GM19023 (cell line): ENCODE results near the gene PKNOX2.

Source experiments
- ATAC-seq: cut with Tn5 transposase; IDR thresholded peaks from one replicate; pipeline ENCODE4 v1.9.1; 2021; ENCODE audit warnings: mild to moderate bottlenecking, moderate library complexity; ENCODE audit not compliant: unreplicated experiment

The PKNOX2 gene

GRCh38 chr11:125304136-125304535 lies 139.6 kb downstream of the PKNOX2 start:
- ATAC-seq, result no peak

GRCh38 chr11:125304876-125305275 lies 140.3 kb downstream of the PKNOX2 start:
- no peak for ATAC-seq

- ATAC-seq, result no peak
Measured at GRCh38 chr11:125305345-125305744, 140.8 kb downstream of the PKNOX2 start.

- ATAC-seq, result no peak
Measured at GRCh38 chr11:125306476-125306875, 141.9 kb downstream of the PKNOX2 start.

- ATAC-seq, result no peak
Measured at GRCh38 chr11:125308246-125308645, 143.7 kb downstream of the PKNOX2 start.

- no peak for ATAC-seq
Measured at GRCh38 chr11:125312391-125312790, 147.8 kb downstream of the PKNOX2 start.

GRCh38 chr11:125312812-125313211 lies 148.3 kb downstream of the PKNOX2 start:
- no peak for ATAC-seq

- ATAC-seq, result no peak
Measured at GRCh38 chr11:125313271-125314219, 149.0 kb downstream of the PKNOX2 start.

- ATAC-seq, result no peak
Measured at GRCh38 chr11:125314276-125315078, 149.9 kb downstream of the PKNOX2 start.

GRCh38 chr11:125315079-125315740 lies 150.7 kb downstream of the PKNOX2 start:
- ATAC-seq, result no peak

- no peak for ATAC-seq
Measured at GRCh38 chr11:125317416-125317815, 152.9 kb downstream of the PKNOX2 start.

- ATAC-seq, result no peak
Measured at GRCh38 chr11:125319649-125320048, 155.1 kb downstream of the PKNOX2 start.

GRCh38 chr11:125320347-125321076 lies 156.0 kb downstream of the PKNOX2 start:
- no peak for ATAC-seq

GRCh38 chr11:125322289-125322688 lies 157.7 kb downstream of the PKNOX2 start:
- no peak for ATAC-seq

- no peak for ATAC-seq
Measured at GRCh38 chr11:125325196-125325595, 160.6 kb downstream of the PKNOX2 start.

GRCh38 chr11:125326126-125326525 lies 161.6 kb downstream of the PKNOX2 start:
- no peak for ATAC-seq

GRCh38 chr11:125327518-125328224 lies 163.1 kb downstream of the PKNOX2 start:
- no peak for ATAC-seq

- no peak for ATAC-seq
Measured at GRCh38 chr11:125328225-125328580, 163.7 kb downstream of the PKNOX2 start.

- ATAC-seq, result no peak
Measured at GRCh38 chr11:125329786-125330185, 165.2 kb downstream of the PKNOX2 start.
